B cell (primary cell): Measurements from ENCODE around the gene TRA2B. TPM values are rescaled to one million over a fixed set of nuclear protein-coding genes. Genes with fewer than 3 reads are reported as not detected.

Experiments
- ATAC-seq: fragments of 200-7000 bp; cut with Tn5 transposase; one replicate; pipeline ENCODE4 v1.10.0; 2021; ENCODE audit warnings: low read depth, mild to moderate bottlenecking, moderate number of reproducible peaks, moderate library complexity
- CTCF ChIA-PET: fragments of 350-600 bp; sonication (Branson Sonifier 250); formaldehyde crosslinking; loops from one replicate; lab custom pipeline; 2021; ENCODE audit warnings: antibody characterized with exemption, inconsistent platforms; lab: Charles Lee
- POLR2A ChIA-PET: fragments of 350-600 bp; sonication (Branson Sonifier 250); formaldehyde crosslinking; loops from one replicate; lab custom pipeline; 2021; ENCODE audit warnings: antibody characterized with exemption; lab: Charles Lee
- DNase-seq: peaks from one replicate; pipeline ENCODE4 v3.0.0; 2013
- H2AFZ ChIP-seq: 2 replicates; pipeline ENCODE4 v1.6.1; 2012; ENCODE audit warnings: mild to moderate bottlenecking, low read depth, low read length; ENCODE audit not compliant: insufficient read depth, poor library complexity, severe bottlenecking
- H3K27ac ChIP-seq, 2 donors: 1 replicate in 1 of 2; 2 replicates in 1 of 2; pipeline ENCODE4 v1.5.1; 2012 to 2013; ENCODE audit warnings: low read length in 2 of 2, mild to moderate bottlenecking in 2 of 2, moderate library complexity in 1 of 2
- H3K27me3 ChIP-seq, 4 experiments: fragments of 200-600 bp in 1 of 4; sonication (generic) in 1 of 4; replicated peaks in 1 of 4; 1 replicate in 2 of 4; 2 replicates in 2 of 4; pipeline versions ENCODE4 v1.6.1 to v1.7.0; 2013 to 2016; ENCODE audit warnings: low read length in 3 of 4, mild to moderate bottlenecking in 2 of 4, mixed read lengths in 1 of 4, moderate library complexity in 1 of 4; ENCODE audit not compliant: insufficient read depth in 4 of 4, control insufficient read depth in 3 of 4; ENCODE audit errors: control extremely low read depth in 1 of 4
- H3K36me3 ChIP-seq, 2 experiments: replicated peaks in 1 of 2; 1 replicate in 1 of 2; 2 replicates in 1 of 2; pipeline versions ENCODE4 v1.6.1 to v1.7.1; 2013; ENCODE audit warnings: low read length in 1 of 2; ENCODE audit not compliant: insufficient read depth in 2 of 2, control insufficient read depth in 1 of 2; ENCODE audit errors: control extremely low read depth in 1 of 2, extremely low read depth in 1 of 2
- H3K4me1 ChIP-seq, 2 donors: fragments of 200-600 bp in 1 of 2; sonication (generic) in 1 of 2; 1 replicate in 1 of 2; 2 replicates in 1 of 2; pipeline versions ENCODE4 v1.5.1 to v1.6.1; 2013 to 2017; ENCODE audit warnings: low read length in 2 of 2; ENCODE audit not compliant: control insufficient read depth in 2 of 2, insufficient read depth in 2 of 2
- H3K4me2 ChIP-seq: replicated peaks from 2 replicates; pipeline ENCODE3; 2012; ENCODE audit warnings: mild to moderate bottlenecking, low read depth, low read length; ENCODE audit not compliant: poor library complexity, severe bottlenecking
- H3K4me3 ChIP-seq, 5 experiments: fragments of 200-600 bp in 1 of 5; sonication (generic) in 1 of 5; 1 replicate in 3 of 5; 2 replicates in 2 of 5; pipeline versions ENCODE4 v1.5.1 to v1.7.0; 2011 to 2016; ENCODE audit warnings: low read length in 4 of 5, mild to moderate bottlenecking in 4 of 5, low read depth in 2 of 5, control low read depth in 1 of 5, moderate library complexity in 1 of 5; ENCODE audit not compliant: insufficient read depth in 1 of 5; ENCODE audit errors: control extremely low read depth in 1 of 5, extremely low read depth in 1 of 5
- H3K79me2 ChIP-seq: fragments of 200-600 bp; sonication (generic); one replicate; pipeline ENCODE4 v1.6.0; 2016; ENCODE audit warnings: low read length; ENCODE audit not compliant: control insufficient read depth, insufficient read depth
- H3K9ac ChIP-seq: fragments of 200-600 bp; sonication (generic); 2 replicates; pipeline ENCODE4 v1.6.1; 2017; ENCODE audit warnings: mild to moderate bottlenecking, low read length, moderate library complexity
- H3K9me3 ChIP-seq, 3 donors: one replicate each; pipeline versions ENCODE4 v1.6.1 to v1.7.1; 2013; ENCODE audit warnings: low read length in 2 of 3; ENCODE audit not compliant: control insufficient read depth in 2 of 3, insufficient read depth in 1 of 3; ENCODE audit errors: control extremely low read depth in 1 of 3
- H4K20me1 ChIP-seq: 2 replicates; pipeline ENCODE4 v1.6.0; 2012; ENCODE audit warnings: mild to moderate bottlenecking, low read length; ENCODE audit not compliant: insufficient read depth, control insufficient read depth, poor library complexity, severe bottlenecking
- H3K27ac Mint-ChIP-seq: one replicate; pipeline ENCODE4 v1.8.0; 2021; ENCODE audit warnings: mixed read lengths
- H3K27me3 Mint-ChIP-seq: one replicate; pipeline ENCODE4 v1.8.0; 2021; ENCODE audit warnings: mixed read lengths
- H3K4me1 Mint-ChIP-seq: one replicate; pipeline ENCODE4 v1.8.0; 2021; ENCODE audit warnings: mixed read lengths
- H3K4me3 Mint-ChIP-seq: one replicate; pipeline ENCODE4 v1.8.0; 2021; ENCODE audit warnings: mixed read lengths
- H3K9me3 Mint-ChIP-seq: one replicate; pipeline ENCODE4 v1.8.0; 2022; ENCODE audit warnings: mixed read lengths; ENCODE audit not compliant: insufficient read depth
- EZH2 ChIP-seq: IDR thresholded peaks from 2 replicates; pipeline ENCODE4 v1.6.1; 2012; ENCODE audit warnings: borderline replicate concordance, low read depth, mild to moderate bottlenecking, moderate library complexity, low read length; ENCODE audit not compliant: insufficient read depth, poor library complexity, severe bottlenecking
- WGBS: methylation state at CpG from one replicate; pipeline ENCODE4 v1.1.5; 2013; ENCODE audit warnings: missing lambda C conversion rate; ENCODE audit not compliant: insufficient coverage; 5-methylcytosine and 5-hydroxymethylcytosine counted together
- intact Hi-C: fragments of 100-400 bp; cut with micrococcal nuclease; formaldehyde crosslinking; loops from one replicate; pipeline ENCODE4 v1.10.0; 2022
- polyA plus RNA-seq: library from polyadenylated mRNA; depleted of rRNA; stranded (reverse); fragments of >200 nt; gene quantifications from 2 replicates; pipeline ENCODE4 v1.2.3, GENCODE V29; 2012
- total RNA-seq, 2 donors: library from RNA; stranded (reverse); fragments of 120-200 nt in 1 of 2; gene quantifications; 1 replicate in 1 of 2; 2 replicates in 1 of 2; pipeline versions ENCODE4 v1.2.3 to v1.2.4, GENCODE V29; 2013 to 2022
- TF ChIP-seq, protein P1 (sequence below): fragments of 200-600 bp; IDR thresholded peaks from one replicate; pipeline ENCODE4 v1.8.0; 2022; ENCODE audit warnings: antibody characterized with exemption, mild to moderate bottlenecking

Gene TRA2B
- total and polyA plus RNA-seq, 2 donors (not counting 1 experiment from before 2014, with no cell fraction given) = 220 to 1,062 TPM

DNA sequence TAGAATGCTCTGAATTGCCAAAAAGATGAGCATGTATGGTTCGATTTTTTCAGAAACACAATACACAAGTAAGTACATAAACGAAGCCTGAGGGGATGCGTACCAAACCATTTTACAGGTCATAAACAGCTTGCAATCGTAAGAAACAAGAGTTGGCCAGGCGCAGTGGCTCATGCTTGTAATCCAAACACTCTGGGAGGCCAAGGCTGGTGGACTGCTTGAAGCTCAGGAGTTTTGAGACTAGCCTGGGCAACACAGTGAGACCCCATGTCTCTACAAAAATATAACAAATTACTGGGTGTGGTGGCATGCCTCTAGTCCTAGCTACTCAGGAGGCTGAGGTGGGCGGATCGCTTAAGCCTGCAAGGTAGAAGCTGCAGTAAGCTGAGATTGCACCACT is 13.4 kb downstream of the TRA2B start:
- ChIA-PET CTCF (interaction anchor here (0.5 to 1.0 kb wide), 3 partner anchors 14 to 43 kb away, joined by 3 to 5 read pairs (median 4); partner anchors contain the start of gene TRA2B), POLR2A (interaction anchor here (1.1 kb wide), 1 partner anchor 13 kb away, joined by 3 read pairs; the partner anchor contains the start of gene TRA2B)
- Mint-ChIP-seq H3K4me1 (peaks cover 45% of the 10 kb centered on the region), H3K27me3 (no peaks in the 10 kb centered on the region), H3K9me3 (no peaks in the 10 kb centered on the region), H3K4me3 (no peak overlapping the region), H3K27ac (no peak overlapping the region)
- Histone ChIP-seq H3K4me2 (no peak overlapping the region), H2AFZ (no peak overlapping the region), H3K27me3 (no peaks in the 10 kb centered on the region), H3K9me3 (peaks cover 0 to 2% (median 0%) of the 10 kb centered on the region in 3 donors), H3K4me1 (peaks cover 29 to 30% of the 10 kb centered on the region in 2 donors), H3K27ac (no peak overlapping the region), H3K79me2 (peaks cover 78% of the 10 kb centered on the region), H3K4me3 (no peak overlapping the region), H4K20me1 (peaks cover 98% of the 10 kb centered on the region), H3K9ac (no peak overlapping the region), H3K36me3 (peaks cover 43 to 92% of the 10 kb centered on the region in 2 experiments)
- DNase-seq (peak; percentile 5), ATAC-seq (no peak)
- WGBS = 95% methylated on average over 7 of the region's 7 CpGs
- intact Hi-C loops = no loop called here
- no peak for TF ChIP-seq EZH2
- TF ChIP-seq, protein P1, sequence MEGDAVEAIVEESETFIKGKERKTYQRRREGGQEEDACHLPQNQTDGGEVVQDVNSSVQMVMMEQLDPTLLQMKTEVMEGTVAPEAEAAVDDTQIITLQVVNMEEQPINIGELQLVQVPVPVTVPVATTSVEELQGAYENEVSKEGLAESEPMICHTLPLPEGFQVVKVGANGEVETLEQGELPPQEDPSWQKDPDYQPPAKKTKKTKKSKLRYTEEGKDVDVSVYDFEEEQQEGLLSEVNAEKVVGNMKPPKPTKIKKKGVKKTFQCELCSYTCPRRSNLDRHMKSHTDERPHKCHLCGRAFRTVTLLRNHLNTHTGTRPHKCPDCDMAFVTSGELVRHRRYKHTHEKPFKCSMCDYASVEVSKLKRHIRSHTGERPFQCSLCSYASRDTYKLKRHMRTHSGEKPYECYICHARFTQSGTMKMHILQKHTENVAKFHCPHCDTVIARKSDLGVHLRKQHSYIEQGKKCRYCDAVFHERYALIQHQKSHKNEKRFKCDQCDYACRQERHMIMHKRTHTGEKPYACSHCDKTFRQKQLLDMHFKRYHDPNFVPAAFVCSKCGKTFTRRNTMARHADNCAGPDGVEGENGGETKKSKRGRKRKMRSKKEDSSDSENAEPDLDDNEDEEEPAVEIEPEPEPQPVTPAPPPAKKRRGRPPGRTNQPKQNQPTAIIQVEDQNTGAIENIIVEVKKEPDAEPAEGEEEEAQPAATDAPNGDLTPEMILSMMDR = no peak

DNA sequence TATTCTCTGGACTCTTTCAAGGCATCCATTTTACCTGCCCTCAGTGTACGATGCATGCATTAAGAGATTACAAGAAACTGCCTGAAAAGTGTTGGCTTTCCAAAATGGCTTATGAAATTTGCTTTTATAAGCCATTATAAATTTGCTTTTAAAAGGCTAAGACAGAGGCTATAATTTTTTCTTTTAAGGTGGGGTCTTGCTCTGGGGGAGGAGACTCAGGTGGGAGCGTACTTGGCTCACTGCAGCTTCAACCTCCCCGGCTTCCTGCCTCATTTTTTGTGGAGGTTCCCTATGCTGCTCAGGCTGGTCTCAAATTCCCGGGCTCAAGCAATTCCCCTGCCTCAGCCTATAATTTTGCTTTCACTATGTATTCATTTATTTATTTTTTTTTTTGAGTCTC is 17.6 kb downstream of the TRA2B start:
- Histone ChIP-seq H3K36me3 (peaks cover 45 to 99% of the 10 kb centered on the region in 2 experiments), H3K4me2 (no peak overlapping the region), H2AFZ (no peak overlapping the region), H3K4me1 (no peaks in the 10 kb centered on the region), H3K27ac (no peak overlapping the region), H3K79me2 (peaks cover 36% of the 10 kb centered on the region), H3K9me3 (peaks cover 0 to 2% (median 0%) of the 10 kb centered on the region in 3 donors), H3K27me3 (no peaks in the 10 kb centered on the region), H4K20me1 (peaks cover 74% of the 10 kb centered on the region), H3K4me3 (no peak overlapping the region), H3K9ac (no peak overlapping the region)
- H3K27ac Mint-ChIP-seq = no peak overlapping the region
- H3K27me3 Mint-ChIP-seq = no peaks in the 10 kb centered on the region
- no peaks in the 10 kb centered on the region for H3K9me3 Mint-ChIP-seq
- no peak for TF ChIP-seq EZH2
- TF ChIP-seq, protein P1 = no peak
- WGBS = 100% methylated on average over 1 of the region's 4 CpGs
- ChIA-PET POLR2A (no interaction called here), CTCF (no interaction called here)
- peaks cover 7% of the 10 kb centered on the region for H3K4me1 Mint-ChIP-seq
- no peak overlapping the region for H3K4me3 Mint-ChIP-seq
- intact Hi-C loops = no loop called here
- ATAC-seq = no peak
- DNase-seq = peak; percentile 7
